Stimulated activated CD8-positive, alpha-beta memory T cell treated with anti-CD3 and anti-CD28 coated beads, Interleukin-15, amount 100 ng/mL, for 4 hours (primary cell): ENCODE measurements around the gene STUB1.

ENCODE experiments used
- DNase-seq, 2 donors: peaks; one replicate each; pipeline ENCODE4 v3.0.0-alpha.2; 2020; ENCODE audit warnings: low read depth in 2 of 2

STUB1 gene

DNA sequence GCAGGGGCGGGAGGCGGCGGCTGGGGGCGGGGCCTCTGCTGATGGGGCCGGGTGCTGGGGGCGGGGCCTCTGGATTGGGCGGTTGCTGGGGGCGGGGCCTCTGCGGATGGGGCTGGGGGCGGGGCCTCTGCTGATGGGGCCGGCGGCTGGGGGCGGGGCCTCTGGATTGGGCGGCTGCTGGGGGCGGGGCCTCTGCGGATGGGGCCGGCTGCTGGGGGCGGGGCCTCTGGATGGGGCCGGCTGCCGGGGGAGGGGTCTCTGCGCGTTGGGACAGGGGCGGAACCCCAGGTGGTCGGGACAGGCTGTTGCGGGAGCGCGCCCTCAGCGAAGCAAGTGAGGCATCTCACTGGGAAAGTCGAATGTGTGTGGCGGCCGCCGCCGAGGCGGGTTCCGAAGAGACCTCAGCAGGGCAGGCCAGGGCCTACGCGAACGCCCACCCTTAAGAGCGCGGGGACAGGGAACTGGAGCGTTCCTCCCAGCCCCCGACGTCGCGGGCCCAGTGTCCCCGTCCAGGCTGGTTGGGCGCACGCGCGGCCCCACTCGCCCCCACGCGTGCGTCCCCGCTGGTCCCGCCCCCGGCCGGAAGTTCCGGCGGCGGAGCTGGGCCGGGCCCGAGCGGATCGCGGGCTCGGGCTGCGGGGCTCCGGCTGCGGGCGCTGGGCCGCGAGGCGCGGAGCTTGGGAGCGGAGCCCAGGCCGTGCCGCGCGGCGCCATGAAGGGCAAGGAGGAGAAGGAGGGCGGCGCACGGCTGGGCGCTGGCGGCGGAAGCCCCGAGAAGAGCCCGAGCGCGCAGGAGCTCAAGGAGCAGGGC, at the start of gene STUB1:
Gene STUB1, plus strand, starts transcription at position 597 of the 811 bp plus-strand sequence. Its CDS starts 116 bp downstream, at position 713.
- peak; percentile 68 to 75 for DNase-seq

DNA sequence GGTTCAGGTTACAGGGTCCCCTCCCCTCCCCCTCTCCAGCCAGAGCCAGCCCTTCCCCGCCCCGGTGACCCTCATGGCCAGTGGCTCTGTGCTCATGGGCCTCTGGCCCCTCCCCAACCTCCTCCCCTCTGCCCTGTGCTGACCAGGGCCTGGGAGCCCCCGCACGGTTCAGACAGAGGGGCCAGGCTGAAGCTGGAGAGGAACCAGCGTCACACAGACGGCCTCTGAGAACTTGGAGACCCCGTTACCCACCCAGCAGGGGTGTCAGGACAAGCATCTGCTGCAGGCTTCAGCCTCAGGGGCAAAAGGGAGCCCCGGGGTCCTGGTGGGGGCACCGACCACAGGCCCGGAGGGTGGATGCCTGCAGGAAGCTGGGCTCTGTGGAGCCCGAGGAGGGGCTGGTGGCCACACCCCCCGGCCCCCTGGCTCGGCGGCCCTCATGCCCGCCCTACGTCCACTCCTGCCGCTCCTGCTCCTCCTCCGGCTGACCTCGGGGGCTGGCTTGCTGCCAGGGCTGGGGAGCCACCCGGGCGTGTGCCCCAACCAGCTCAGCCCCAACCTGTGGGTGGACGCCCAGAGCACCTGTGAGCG, 49.3 kb upstream of the STUB1 start, which contains the start of gene WFIKKN1:
Gene WFIKKN1, plus strand, starts transcription at position 171 of the 591 bp plus-strand sequence. Its CDS starts 269 bp downstream, at position 440.
- no peak for DNase-seq

DNA sequence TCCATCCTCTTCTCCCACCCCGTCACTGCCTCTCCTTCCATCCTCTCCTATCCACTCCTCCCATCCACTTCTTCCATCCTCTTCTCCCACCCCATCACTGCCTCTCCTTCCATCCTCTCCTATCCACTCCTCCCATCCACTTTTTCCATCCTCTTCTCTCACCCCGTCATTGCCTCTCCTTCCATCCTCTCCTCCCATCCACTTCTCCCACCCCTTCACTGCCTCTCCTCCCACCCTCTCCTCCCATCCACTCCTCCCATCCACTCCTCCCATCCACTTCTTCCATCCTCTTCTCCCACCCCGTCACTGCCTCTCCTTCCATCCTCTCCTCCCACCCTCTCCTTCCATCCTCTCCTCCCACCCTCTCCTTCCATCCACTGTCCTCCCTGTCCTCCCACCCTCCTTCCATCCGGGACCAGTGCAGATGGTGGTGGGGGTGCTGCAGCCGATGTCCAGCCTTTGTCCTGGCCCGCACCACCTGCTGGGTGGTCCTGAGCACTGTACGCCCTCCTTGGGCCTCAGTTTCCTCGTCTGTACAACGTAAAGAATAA, 48.3 kb upstream of the STUB1 start:
- DNase-seq: no peak

DNA sequence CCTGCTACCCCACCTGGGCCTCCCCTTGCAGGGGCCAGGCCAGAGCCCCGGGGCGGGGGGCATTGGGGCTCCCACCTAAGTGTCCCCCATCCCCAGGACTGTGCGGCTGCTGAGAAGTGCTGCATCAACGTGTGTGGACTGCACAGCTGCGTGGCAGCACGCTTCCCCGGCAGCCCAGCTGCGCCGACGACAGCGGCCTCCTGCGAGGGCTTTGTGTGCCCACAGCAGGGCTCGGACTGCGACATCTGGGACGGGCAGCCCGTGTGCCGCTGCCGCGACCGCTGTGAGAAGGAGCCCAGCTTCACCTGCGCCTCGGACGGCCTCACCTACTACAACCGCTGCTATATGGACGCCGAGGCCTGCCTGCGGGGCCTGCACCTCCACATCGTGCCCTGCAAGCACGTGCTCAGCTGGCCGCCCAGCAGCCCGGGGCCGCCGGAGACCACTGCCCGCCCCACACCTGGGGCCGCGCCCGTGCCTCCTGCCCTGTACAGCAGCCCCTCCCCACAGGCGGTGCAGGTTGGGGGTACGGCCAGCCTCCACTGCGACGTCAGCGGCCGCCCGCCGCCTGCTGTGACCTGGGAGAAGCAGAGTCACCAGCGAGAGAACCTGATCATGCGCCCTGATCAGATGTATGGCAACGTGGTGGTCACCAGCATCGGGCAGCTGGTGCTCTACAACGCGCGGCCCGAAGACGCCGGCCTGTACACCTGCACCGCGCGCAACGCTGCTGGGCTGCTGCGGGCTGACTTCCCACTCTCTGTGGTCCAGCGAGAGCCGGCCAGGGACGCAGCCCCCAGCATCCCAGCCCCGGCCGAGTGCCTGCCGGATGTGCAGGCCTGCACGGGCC, 47.5 kb upstream of the STUB1 start:
- DNase-seq: no peak

DNA sequence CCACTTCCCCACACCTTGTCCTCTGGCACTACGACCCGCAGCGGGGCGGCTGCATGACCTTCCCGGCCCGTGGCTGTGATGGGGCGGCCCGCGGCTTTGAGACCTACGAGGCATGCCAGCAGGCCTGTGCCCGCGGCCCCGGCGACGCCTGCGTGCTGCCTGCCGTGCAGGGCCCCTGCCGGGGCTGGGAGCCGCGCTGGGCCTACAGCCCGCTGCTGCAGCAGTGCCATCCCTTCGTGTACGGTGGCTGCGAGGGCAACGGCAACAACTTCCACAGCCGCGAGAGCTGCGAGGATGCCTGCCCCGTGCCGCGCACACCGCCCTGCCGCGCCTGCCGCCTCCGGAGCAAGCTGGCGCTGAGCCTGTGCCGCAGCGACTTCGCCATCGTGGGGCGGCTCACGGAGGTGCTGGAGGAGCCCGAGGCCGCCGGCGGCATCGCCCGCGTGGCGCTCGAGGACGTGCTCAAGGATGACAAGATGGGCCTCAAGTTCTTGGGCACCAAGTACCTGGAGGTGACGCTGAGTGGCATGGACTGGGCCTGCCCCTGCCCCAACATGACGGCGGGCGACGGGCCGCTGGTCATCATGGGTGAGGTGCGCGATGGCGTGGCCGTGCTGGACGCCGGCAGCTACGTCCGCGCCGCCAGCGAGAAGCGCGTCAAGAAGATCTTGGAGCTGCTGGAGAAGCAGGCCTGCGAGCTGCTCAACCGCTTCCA, 46.7 kb upstream of the STUB1 start:
- no peak for DNase-seq

DNA sequence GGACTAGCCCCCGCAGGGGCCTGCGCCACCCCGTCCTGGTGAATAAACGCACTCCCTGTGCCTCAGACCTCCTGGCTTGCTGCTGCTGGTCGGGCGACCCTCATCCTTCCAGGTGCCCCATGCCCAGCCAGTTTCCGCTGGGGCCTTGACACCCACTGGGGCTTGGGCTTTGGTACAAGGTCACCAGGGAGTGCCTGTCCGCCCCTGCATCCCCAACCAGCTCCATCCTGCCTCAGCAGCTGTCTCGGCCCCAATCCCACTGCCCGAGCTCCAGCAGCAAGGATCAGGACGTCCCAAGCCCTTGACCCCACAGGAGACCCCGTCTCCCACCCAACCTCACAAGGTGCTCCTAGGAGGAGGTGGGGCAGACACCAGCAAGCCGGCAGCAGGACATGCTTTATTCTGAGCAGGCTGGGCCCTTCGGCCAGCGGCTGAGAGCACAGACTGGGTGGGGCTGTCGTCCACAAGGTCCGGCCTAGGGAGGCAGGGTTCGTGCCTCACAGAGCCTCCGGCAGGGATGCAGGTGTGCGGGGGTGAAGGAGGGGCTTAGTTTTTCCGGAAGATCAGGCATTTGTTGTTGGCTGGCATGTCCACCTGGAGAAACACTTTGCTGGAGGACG, 46.0 kb upstream of the STUB1 start:
- DNase-seq: no peak

DNA sequence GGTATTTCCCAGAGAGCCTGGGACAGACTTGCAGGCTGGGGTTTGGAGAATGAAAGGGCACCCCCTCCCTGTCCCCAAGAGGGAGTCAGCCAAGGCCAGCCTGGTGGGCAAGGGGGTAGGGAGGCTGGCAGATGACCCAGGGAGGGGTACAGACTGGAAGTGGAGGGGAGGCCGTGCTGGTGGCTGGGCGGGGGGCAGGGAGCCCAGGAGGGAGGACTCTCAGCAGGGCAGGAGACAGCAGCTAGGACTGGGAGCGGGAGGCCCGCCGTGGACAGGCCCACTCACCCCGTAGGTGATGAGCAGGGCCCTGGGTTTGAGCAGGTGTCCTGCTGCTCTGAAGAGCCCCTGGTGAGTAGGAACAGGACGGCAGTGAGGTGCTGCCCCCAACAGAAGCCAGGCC, 45.2 kb upstream of the STUB1 start:
- no peak for DNase-seq

DNA sequence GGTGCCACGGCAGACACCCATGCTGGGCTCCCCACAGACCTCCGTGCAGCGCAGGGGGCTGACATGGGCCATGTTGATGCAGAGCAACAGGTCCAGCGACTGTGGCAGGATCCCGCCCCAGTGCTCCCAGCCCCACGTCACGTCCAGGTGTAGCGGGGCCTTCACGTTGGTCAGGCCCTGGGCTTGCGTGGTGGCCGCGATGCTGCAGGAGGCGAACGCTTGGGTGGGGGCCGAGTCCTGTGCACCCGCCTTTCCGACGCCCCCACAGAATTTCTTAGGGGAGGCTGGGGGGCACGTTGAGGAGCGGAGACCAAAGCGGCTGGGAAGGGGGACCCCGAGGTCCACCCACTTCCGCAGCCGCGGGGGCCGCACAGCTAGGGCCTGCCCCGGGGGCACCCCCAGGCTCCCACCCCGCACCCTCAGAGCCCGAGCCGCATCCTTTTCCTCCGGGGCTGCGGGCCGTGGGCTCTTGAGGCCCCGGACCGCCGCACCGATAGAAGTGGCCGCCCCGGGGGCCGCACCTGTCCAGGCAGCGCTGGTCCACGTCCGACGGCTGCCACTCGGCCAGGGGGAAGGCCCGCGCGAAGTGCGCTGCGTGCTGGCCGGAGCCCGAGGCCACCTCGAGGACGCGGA, 44.5 kb upstream of the STUB1 start:
- no peak for DNase-seq

DNA sequence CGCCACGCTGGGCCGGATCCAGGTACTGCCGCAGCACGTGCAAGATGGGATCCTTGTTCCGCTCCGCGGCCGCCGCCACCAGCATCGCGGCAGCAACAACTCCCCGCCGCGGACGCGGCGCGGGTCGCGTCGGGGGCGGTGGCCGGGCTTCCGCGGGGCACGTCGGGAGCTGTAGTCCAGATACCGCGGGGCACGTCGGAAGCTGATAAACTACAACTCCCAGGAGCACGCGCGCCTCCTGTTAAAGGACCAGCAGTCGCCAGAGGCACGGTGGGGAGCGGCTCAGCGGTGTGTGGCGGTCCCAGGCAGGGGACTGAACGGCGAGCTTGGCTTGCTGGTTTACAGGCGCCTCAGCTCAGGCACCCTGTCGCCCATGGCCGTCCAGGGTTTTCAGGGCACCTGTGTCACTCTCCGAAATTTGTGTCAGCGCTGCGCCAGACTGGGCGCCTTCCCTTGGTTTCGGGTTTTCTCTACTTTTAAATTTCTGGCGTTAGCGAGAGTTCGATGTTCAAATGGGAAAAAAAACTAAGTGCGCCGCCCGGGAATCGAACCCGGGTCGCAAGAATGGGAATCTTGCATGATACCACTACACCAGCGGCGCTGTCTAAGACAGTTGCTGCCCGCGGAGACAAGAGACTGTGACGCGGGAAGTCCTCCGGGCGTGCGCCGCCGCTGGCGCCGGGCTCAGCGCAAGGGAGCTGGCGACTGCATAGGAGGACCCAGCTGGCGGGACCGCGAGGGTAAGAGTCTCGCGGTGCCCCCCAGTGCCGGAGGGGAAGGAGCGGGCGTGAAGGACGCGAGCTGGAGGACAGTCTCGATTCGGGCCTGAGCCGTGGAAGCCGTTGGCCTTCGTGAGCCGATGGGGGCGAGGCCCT, 43.8 kb upstream of the STUB1 start, which contains the start of gene METTL26:
Gene METTL26, minus strand, starts transcription at position 100 of the 875 bp plus-strand sequence. Its CDS starts 15 bp downstream, at position 85.
- DNase-seq: peak; percentile 82 to 85

DNA sequence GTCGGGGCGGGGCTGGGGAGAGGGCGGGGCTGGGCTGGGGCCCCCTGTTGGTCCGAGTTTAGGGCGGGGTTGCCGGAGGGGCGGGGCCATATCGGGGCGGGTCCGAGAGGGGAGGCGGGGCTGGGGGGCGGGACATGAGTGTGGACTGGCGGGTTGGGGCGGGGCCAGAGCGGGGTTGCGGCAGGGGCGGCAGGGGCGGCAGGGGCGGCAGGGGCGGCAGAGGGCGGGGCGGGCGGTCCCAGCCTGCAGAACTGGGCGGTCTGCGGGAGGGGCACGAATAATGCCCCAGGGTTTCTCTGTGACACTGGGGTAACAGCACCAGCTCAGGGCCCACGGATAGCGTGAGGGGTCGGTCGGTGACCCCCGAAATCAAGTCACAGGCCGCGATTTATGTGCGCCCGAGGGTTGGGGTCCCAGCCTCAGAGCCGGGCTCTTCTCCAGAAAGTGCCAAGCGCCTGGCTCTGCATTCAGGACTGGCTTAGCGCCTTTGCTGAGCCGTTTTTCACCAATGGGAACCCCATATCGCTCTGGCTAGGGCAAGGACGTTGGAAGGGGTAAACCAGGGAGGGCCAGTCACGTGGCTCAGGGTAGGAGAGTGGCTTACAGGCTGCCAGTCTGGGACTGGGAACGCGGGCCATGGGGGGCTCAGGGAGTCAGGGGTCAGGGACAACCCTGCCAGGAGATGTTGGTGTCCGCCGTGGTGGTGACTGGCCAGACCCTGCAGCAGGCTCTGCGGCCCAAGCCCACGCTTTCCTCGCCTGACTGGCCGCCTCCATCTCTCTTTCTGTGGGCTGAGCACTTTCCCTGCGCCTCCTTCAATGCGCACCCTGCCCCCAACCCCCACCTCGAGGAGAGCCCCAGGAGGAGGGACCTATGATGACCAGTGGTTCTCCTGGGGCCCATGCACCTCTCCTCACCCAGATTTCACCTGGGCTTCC, 42.9 kb upstream of the STUB1 start:
- peak; percentile 73 to 74 for DNase-seq

DNA sequence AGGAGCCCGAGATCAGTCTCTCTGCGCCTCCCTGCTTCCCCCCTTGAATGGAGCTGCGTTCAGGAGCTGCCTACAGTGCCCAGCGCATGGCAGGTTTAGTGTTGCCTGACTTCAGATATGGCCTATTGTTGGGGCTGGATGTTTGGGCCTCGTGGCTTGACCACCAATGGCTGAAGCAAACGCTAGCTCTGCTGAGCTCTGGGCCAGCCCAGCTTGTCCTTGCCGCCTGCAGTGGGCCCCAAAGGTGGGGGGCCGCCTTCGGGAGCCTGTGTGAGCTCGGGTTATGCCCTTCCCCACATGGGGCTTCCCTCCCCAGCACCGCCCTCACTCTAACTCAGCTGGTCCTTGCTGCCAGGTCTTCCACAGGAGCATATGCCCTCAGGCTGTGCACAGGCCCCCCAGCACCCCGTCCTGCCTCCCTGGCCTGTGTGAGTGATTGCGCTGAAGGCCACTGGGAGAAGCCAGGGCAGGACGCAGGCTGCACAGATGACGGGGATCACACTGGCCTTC, 42.1 kb upstream of the STUB1 start:
- no peak for DNase-seq

DNA sequence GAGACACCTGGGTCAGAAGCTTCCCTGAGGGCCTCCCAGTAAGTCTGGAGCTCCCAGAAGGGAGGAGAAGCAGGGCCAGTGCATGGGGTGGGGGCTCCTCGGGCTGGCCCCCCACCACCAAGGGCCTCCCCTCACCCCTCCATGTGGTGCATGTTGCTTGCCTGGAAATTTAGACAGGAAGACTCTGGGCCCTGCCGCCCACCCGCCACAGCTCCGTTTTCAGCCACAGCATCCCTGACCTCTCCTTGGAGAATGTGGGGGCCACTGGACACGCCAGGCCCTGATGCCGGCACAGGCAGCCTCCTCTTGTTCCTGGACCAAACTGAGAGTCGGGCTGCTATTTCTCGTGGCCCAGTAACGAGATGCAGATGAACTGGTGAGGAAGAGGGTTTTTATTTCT, 41.4 kb upstream of the STUB1 start:
- no peak for DNase-seq

DNA sequence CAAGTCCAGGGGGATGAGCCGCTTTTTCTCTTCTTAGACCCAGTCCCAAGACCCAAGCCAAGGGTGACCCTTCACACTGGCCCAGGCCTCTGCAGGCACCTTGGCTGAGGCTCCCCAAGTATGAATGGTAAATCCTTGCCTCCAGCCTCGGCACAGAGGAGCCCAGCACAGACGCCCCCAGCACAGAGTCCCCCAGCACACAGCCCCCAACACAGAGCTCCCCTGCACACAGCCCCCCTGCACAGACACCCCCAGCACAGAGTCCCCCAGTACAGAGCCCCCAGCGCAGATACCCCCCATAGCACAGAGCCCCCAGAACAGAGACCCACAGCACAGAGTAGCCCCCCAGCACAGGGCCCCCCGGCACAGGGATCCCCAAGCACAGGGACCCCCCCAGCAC, 39.6 kb upstream of the STUB1 start:
- no peak for DNase-seq

DNA sequence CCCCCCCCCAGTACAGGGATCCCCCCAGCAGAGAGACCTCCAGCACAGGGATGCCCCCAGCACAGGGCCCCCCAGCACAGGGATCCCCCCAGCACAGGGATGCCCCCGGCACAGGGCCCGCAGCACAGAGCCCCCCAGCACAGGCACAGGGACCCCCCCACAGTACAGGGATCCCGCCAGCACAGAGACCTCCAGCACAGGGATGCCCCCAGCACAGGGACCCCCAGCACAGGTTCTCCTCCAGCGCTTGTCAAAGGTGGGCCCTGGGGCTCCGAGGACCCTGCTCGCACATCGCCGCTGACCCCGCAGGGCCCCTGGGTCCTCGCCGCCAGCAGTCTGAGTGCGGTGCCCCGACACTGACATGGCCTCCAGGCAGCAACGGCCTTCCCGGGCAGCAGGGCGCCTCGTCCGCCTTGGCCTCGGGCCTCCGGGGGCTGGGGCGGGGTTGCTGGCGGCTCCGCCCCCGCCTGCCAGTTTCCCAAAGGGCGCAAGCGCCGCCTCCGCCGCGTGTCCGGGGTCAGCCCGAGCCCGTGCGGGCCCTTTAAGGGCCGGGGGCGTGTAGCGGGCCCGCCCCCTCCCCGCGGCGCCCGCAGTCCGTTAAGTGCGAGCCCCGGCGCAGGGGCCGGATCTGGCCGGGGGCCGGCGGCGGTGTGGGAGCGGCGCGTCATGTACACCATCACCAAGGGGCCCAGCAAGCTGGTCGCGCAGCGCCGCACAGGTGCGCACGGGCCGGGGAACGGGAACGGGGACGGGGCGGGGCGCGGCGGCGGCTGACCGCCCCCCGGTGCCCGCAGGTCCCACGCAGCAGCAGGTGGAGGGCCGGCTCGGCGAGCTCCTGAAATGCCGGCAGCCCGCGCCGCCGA, 38.7 kb upstream of the STUB1 start, which contains the start of gene MCRIP2:
Gene MCRIP2, plus strand, starts transcription at position 503 of the 863 bp plus-strand sequence. Its CDS starts 164 bp downstream, at position 667.
- peak; percentile 22 to 57 for DNase-seq

DNA sequence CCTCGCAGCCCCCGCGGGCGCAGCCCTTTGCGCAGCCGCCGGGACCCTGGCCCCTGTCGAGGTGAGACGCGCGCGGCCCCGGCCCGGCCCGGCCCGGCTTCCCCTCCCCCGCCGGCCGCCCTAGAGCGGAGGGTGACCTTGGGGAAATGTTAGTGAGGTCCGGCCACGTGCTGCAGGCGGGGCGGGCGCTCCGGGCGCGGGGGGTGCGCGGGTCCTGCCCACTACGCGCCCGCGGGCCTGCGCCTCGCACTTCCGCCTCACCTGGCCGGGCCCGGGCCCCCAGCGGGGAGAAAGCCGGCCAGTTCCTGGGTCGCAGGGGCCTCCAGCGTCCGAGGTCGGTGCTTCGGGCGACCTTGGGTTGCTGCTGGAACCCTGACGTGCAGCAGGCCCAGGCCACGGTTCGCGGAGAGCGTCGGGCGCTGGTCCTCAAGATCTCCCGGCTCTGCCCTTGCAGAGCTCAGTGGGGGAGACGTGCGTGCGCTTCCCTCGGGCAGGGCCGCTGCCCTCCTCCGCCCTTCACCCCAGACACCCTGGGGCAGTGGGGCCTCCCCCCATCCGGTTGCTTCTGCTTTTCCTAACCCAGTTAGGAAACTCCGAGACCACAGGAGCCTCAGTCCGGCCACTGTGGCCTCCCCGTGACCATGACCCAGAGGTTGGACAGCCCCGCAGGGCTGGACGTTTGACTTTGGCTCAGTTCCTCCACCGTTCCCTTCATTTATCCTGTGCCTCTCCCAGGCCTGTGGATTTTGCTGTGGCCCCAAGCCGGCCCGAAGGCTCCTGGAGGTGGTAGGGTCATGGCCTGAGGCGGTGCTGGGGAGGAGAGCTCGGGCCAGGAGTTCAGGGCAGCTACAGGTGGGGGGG, 37.8 kb upstream of the STUB1 start:
- no peak for DNase-seq

DNA sequence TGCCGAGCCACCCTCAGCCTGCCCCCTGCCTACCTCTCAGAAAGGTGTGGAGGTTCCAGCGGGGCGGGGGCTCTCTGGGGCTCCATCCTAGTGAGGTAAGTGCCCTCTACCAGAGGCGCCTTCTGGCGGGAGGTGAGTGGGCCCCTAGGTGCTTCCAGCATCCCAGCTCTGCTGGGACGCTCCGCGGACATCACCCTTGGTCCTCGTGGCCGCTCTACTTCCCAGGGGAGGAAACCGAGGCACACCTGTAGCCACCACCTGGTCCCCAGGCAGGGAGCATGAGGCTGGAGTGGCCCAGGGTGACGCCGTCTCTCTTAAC, 37.2 kb upstream of the STUB1 start:
- no peak for DNase-seq
